A673 (cell line): ENCODE results near the gene ELAVL1.

Source experiments
- CTCF ChIP-seq: fragments of 300-800, 200-600 bp; sonication (generic); conservative IDR thresholded peaks from 2 replicates; pipeline ENCODE4 v1.5.1; 2017; ENCODE audit warnings: low read depth, mild to moderate bottlenecking, antibody characterized with exemption, low read length, moderate library complexity, mixed read lengths
- EZH2 ChIP-seq: fragments of 200-600 bp; sonication (generic); IDR thresholded peaks from 2 replicates; pipeline ENCODE4 v1.6.1; 2017; ENCODE audit warnings: borderline replicate concordance, low read depth, mild to moderate bottlenecking, mixed read lengths, antibody characterized with exemption, low read length; ENCODE audit not compliant: poor library complexity, severe bottlenecking

GRCh38 chr19:7912697-7913564 is 92.5 kb downstream of the ELAVL1 start:
- TF ChIP-seq CTCF (no peak), EZH2 (no peak)
